GM20000 (cell line): ENCODE measurements around the gene ZCCHC7.
"Not testable (repeated sequence)": the region's sequence is repeated elsewhere in the genome, so short reads cannot be mapped to it uniquely, and the experiment has no call there.

ENCODE experiments used
- DNase-seq: peaks from one replicate; pipeline ENCODE4 v3.0.0; 2012; ENCODE audit warnings: low spot score
- TF ChIP-seq, protein P1 (sequence below): IDR thresholded peaks from 2 replicates; pipeline ENCODE4 v1.5.1; 2012; ENCODE audit warnings: mild to moderate bottlenecking, control low read depth; ENCODE audit errors: extremely low read depth, missing control alignments

The ZCCHC7 gene

GRCh38 chr9:37178742-37179141 is 58.4 kb downstream of the ZCCHC7 start:
- no peak for DNase-seq
- TF ChIP-seq, protein P1, sequence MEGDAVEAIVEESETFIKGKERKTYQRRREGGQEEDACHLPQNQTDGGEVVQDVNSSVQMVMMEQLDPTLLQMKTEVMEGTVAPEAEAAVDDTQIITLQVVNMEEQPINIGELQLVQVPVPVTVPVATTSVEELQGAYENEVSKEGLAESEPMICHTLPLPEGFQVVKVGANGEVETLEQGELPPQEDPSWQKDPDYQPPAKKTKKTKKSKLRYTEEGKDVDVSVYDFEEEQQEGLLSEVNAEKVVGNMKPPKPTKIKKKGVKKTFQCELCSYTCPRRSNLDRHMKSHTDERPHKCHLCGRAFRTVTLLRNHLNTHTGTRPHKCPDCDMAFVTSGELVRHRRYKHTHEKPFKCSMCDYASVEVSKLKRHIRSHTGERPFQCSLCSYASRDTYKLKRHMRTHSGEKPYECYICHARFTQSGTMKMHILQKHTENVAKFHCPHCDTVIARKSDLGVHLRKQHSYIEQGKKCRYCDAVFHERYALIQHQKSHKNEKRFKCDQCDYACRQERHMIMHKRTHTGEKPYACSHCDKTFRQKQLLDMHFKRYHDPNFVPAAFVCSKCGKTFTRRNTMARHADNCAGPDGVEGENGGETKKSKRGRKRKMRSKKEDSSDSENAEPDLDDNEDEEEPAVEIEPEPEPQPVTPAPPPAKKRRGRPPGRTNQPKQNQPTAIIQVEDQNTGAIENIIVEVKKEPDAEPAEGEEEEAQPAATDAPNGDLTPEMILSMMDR = no peak

GRCh38 chr9:37179576-37179975 is 59.2 kb downstream of the ZCCHC7 start:
- DNase-seq = no peak
- TF ChIP-seq, protein P1 = no peak

- TF ChIP-seq, protein P1 = no peak
- no peak for DNase-seq
Measured at GRCh38 chr9:37180138-37180537, 59.8 kb downstream of the ZCCHC7 start.

DNA sequence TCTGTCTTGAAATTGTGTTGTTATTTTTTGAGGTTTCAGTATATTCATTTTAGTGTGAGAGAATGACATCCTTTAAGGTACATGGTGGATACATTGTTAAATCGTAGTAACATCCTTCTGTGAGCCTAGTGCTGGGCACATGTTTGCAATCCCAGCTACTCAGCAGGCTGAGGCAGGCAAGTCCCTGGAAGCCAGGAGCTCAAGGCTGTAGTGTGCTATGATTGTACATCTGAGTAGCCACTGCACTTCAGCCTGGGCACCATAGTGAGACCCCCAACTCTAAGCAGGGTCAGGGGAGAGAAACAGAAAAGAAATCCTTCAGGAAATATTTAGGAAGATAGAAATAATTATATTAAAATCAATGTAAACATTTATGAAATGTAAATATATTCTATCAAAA is 62.3 kb downstream of the ZCCHC7 start:
- TF ChIP-seq, protein P1 = no peak
- DNase-seq = no peak

DNA sequence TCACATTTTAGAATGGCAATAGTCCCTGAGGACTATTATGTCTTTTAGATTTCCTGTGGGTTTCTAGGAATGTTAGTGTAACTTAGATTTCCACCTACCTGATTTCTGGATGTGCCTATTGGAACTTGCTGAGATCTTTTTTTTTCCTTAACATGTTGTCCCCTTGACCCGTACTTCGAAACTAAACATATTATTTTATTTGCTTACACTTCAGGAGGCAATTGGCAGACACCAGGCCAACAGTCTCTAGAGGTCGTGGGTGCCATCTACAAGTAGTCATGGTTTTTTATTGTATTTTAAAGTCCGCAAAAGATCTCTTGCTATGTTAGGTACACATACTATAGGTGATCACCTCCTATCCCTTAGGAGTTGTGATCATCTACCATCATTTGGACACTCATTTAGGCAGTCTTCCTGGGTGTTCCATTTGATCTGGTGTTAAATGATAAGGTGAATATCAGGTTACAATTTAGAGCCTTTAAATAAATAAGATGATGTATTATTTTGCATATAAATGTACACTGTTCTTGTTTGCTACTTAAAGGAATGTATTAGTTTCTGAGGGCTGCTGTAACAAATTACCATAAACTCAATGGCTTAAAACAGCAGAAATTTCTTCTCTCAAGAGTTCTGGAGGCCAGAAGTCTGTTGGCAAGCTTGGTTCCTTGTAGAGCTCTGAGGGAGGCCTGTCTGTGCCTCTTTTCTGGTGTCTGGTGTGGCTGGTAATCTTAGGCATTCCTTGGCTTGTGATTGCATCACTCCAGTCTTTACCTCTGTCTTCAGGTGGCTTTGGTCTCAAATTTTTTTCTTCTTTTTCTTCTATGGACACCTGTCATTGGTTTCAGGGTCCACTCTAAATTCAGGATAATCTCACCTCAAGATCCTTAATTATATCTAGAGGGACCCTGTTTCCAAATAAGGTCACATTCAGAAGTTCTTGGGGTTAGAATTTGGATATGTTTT is 64.8 kb downstream of the ZCCHC7 start:
- no peak for DNase-seq
- TF ChIP-seq, protein P1 = no peak

DNA sequence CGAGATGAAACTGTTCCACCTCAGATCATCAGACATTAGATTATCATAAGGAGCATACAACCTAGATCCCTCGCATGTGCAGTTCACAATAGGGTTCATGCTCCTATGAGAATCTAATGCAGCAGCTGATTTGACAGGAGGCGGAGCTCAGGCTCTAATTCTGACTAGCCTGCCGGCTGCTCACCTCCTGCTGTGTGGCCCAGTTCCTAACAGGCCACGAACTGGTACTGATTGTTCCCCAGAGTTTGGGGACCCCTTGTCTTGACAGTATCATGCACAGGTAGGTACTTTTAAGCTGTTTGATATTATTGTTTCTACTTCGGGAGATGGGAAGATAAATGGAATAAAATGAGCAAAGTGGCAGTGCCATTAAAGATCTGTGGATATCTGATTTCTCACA is 66.9 kb downstream of the ZCCHC7 start:
- TF ChIP-seq, protein P1 = no peak
- no peak for DNase-seq

DNA sequence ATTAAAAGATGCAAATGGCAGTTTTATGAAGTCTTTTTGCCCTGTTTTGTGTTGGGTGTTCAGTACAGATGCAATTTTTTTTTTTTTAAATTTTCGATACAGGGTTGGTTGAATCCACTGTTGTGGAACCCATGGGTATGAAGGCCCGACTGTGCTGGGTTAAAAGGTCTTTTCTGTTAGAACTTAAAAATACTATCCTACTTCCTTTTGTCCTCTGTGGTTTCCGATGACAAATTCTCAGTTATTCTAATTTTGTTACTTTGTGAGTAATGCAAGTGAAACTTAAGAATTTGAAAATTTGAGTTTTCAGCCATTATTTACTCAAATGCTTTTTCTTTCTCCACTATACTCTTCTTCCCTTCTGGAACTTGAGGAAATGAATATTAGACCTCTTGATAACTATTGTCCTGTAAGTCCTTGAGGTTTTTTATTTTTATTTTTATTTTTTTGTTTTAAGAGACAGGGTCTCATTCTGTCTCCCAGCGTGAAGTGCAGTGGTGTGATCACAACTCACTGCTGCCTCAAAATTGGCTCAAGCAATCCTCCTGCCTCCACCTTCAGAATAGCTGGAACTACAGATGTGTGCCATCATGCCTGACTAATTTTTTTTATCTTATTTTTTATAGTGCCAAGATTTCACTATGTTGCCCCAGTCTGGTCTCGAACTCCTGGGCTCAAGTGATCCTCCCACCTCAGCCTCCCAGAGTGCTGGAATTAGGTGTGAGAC is 67.5 kb downstream of the ZCCHC7 start:
- TF ChIP-seq, protein P1 = no peak
- DNase-seq = peak; percentile 60

DNA sequence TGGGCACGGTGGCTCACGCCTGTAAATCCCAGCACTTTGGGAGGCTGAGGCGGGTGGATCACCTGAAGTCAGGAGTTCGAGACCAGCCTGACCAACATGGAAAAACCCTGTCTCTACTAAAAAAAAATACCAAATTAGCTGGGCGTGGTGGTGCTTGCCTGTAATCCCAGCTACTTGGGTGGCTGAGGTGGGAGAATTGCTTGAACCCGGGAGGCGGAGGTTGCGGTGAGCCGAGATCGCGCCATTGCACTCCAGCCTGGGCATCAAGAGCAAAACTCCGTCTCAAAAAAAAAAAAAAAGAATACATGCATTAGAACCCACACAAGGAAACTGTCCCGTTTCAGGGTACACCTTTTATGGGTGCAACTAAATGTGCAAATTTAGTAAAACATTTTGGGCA is 70.4 kb downstream of the ZCCHC7 start:
- DNase-seq = not testable (repeated sequence)
